Hepatocyte (in vitro differentiated cells): ENCODE measurements around the gene CCNI2. TPM values are rescaled to one million over a fixed set of nuclear protein-coding genes. Genes with fewer than 3 reads are reported as not detected.

ENCODE experiments used
- DNase-seq: peaks from one replicate; pipeline ENCODE4 v3.0.0-alpha.2; 2016; ENCODE audit warnings: low spot score
- H2AFZ ChIP-seq: fragments of 200-600 bp; sonication (generic); 2 replicates; pipeline ENCODE4 v1.6.0; 2016; ENCODE audit warnings: antibody characterized with exemption, mild to moderate bottlenecking
- H3K27ac ChIP-seq: fragments of 200-600 bp; sonication (generic); 2 replicates; pipeline ENCODE4 v1.5.1; 2016; ENCODE audit warnings: mild to moderate bottlenecking
- H3K27me3 ChIP-seq: fragments of 200-600 bp; sonication (generic); 2 replicates; pipeline ENCODE4 v1.6.1; 2016
- H3K36me3 ChIP-seq: fragments of 200-600 bp; sonication (generic); replicated peaks from 2 replicates; pipeline ENCODE4 v1.5.1; 2016; ENCODE audit warnings: low read depth; ENCODE audit not compliant: insufficient read depth
- H3K4me1 ChIP-seq: fragments of 200-600 bp; sonication (generic); 2 replicates; pipeline ENCODE4 v1.5.1; 2016; ENCODE audit warnings: mild to moderate bottlenecking, moderate library complexity; ENCODE audit not compliant: insufficient read depth
- H3K4me2 ChIP-seq: fragments of 200-600 bp; sonication (generic); 2 replicates; pipeline ENCODE4 v1.6.0; 2016
- H3K4me3 ChIP-seq: fragments of 200-600 bp; sonication (generic); 2 replicates; pipeline ENCODE4 v1.5.1; 2016; ENCODE audit warnings: mild to moderate bottlenecking
- H3K79me2 ChIP-seq: fragments of 200-600 bp; sonication (generic); 2 replicates; pipeline ENCODE4 v1.6.0; 2017; ENCODE audit warnings: mild to moderate bottlenecking
- H3K9me2 ChIP-seq: fragments of 200-600 bp; sonication (generic); replicated peaks from 2 replicates; pipeline ENCODE4 v1.6.0; 2017; ENCODE audit warnings: mild to moderate bottlenecking; ENCODE audit not compliant: insufficient read depth
- H3K9me3 ChIP-seq: fragments of 200-600 bp; sonication (generic); 2 replicates; pipeline ENCODE4 v1.5.1; 2016; ENCODE audit warnings: low read depth, mild to moderate bottlenecking
- H4K20me1 ChIP-seq: fragments of 200-600 bp; sonication (generic); 2 replicates; pipeline ENCODE4 v1.6.0; 2016; ENCODE audit warnings: mild to moderate bottlenecking; ENCODE audit not compliant: insufficient read depth, poor library complexity, severe bottlenecking
- CTCF ChIP-seq: fragments of 200-600 bp; sonication (generic); IDR thresholded peaks from 2 replicates; pipeline ENCODE4 v1.5.1; 2016; ENCODE audit warnings: antibody characterized with exemption, mild to moderate bottlenecking; ENCODE audit not compliant: poor library complexity
- EZH2 ChIP-seq: fragments of 200-600 bp; sonication (generic); IDR thresholded peaks from 2 replicates; pipeline ENCODE4 v1.6.1; 2016; ENCODE audit warnings: antibody characterized with exemption, mild to moderate bottlenecking, borderline replicate concordance
- EZH2phosphoT487 ChIP-seq: fragments of 200-600 bp; sonication (generic); IDR thresholded peaks from one replicate; pipeline ENCODE4 v1.6.1; 2018; ENCODE audit warnings: antibody characterized with exemption, mild to moderate bottlenecking, low read depth, moderate library complexity; ENCODE audit not compliant: unreplicated experiment, severe bottlenecking
- WGBS: methylation state at CpG from one replicate; pipeline ENCODE4 v1.1.6; 2016; ENCODE audit warnings: low lambda C conversion rate; ENCODE audit errors: missing lambda C conversion rate; 5-methylcytosine and 5-hydroxymethylcytosine counted together
- polyA plus RNA-seq: library from polyadenylated mRNA; unstranded; fragments of >200 nt; fragmentation: Nextera tagmentation; extraction: Ambion mirVana; gene quantifications from 2 replicates; pipeline ENCODE4 v1.2.1, GENCODE V29; 2016
- total RNA-seq: library from RNA; depleted of rRNA; stranded (reverse); fragments of >200 nt; gene quantifications from 2 replicates; pipeline ENCODE4 v1.2.3, GENCODE V29; 2014

CCNI2 gene
- total and polyA plus RNA-seq, 2 experiments from 2014 or later = 1.4 to 1.8 TPM

DNA sequence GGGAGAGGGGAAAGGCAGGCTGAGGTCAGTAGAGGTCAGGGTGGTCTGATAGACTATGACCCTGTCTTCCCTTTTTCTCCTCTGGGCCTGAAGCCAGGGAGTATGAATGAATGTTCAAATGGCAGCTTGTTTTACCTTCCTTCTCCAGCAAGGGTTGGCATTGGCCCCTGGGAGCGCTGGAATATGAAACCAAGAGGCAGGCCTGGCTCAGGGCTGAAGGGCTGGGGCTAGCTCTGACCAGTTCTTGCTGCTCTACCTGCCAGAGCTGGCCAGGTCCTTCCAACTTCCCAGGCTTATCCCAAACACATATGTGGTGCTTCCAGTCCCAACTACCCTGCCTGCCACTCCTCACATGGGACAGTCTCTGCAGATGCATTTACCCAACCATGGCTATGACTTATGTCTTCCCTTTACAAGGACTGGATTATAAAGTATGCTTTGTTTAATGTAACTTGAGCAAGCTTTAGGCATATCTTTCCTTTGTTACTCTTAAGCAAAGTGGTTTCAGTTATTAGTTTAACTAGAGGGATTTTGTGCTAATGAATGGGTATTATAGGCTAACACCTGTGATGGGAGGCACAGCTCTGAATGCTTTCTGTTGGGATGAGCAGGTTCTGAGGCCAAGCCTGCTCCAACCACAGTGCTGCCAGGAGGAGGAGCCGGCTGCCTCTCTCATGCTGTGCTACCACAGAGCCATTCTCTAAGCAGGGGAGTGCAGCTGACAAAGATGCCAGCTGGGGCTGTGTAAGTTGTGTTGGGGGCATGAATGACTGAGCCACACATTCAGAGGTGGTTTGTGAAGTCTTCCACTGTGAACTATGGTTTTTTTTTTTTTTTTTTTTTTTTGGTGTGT lies 6.1 kb downstream of the CCNI2 start:
- Histone ChIP-seq H3K36me3 (no peaks in the 10 kb centered on the region), H3K4me3 (no peak overlapping the region), H2AFZ (no peak overlapping the region), H3K9me3 (no peaks in the 10 kb centered on the region), H3K79me2 (no peaks in the 10 kb centered on the region), H4K20me1 (no peaks in the 10 kb centered on the region), H3K9me2 (no peaks in the 10 kb centered on the region), H3K27me3 (peaks cover under 1% of the 10 kb centered on the region), H3K4me2 (no peak overlapping the region), H3K4me1 (no peaks in the 10 kb centered on the region), H3K27ac (no peak overlapping the region)
- no peak for TF ChIP-seq EZH2
- TF ChIP-seq CTCF = peak; percentile 9
- TF ChIP-seq EZH2phosphoT487 = no peak
- 80% methylated on average over 2 of the region's 2 CpGs for WGBS
- DNase-seq = no peak

DNA sequence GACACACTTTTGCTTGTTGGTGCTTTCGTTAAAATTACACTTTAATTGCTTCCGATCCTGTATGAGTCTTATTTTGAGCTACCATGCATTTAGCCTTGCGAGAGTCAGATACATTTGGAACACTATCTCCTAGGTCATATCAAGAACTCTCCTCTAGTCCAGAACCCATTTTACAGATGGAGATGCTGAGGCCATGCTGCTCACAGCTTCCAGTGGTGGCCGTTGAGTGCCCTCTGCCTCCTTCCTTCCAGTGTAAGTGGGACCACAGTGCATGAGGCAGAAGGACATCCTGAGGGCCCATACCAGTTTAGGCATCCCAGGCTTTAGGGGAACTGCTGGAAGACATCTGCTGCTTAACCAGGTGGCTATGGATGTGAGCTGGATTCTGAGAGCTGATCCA lies 6.9 kb downstream of the CCNI2 start:
- H4K20me1 ChIP-seq = no peaks in the 10 kb centered on the region
- H3K9me3 ChIP-seq = no peaks in the 10 kb centered on the region
- H3K36me3 ChIP-seq = no peaks in the 10 kb centered on the region
- no peak overlapping the region for H3K4me3 ChIP-seq
- no peaks in the 10 kb centered on the region for H3K27me3 ChIP-seq
- no peak for DNase-seq
- H2AFZ ChIP-seq = no peak overlapping the region
- no peak overlapping the region for H3K27ac ChIP-seq
- no peaks in the 10 kb centered on the region for H3K79me2 ChIP-seq
- no peak overlapping the region for H3K4me2 ChIP-seq
- no peaks in the 10 kb centered on the region for H3K9me2 ChIP-seq
- TF ChIP-seq CTCF (no peak), EZH2phosphoT487 (no peak), EZH2 (no peak)
- 97% methylated on average over 4 of the region's 4 CpGs for WGBS
- H3K4me1 ChIP-seq = no peaks in the 10 kb centered on the region

GRCh38 chr5:132754947-132755346 lies 7.7 kb downstream of the CCNI2 start:
- Histone ChIP-seq H3K79me2 (no peaks in the 10 kb centered on the region), H3K27ac (no peak overlapping the region), H3K4me2 (no peak overlapping the region), H3K4me1 (no peaks in the 10 kb centered on the region), H2AFZ (no peak overlapping the region), H3K27me3 (no peaks in the 10 kb centered on the region), H3K9me2 (no peaks in the 10 kb centered on the region), H4K20me1 (no peaks in the 10 kb centered on the region), H3K36me3 (no peaks in the 10 kb centered on the region), H3K9me3 (no peaks in the 10 kb centered on the region), H3K4me3 (no peak overlapping the region)
- no peak for DNase-seq
- TF ChIP-seq EZH2 (no peak), CTCF (peak; percentile 27)

DNA sequence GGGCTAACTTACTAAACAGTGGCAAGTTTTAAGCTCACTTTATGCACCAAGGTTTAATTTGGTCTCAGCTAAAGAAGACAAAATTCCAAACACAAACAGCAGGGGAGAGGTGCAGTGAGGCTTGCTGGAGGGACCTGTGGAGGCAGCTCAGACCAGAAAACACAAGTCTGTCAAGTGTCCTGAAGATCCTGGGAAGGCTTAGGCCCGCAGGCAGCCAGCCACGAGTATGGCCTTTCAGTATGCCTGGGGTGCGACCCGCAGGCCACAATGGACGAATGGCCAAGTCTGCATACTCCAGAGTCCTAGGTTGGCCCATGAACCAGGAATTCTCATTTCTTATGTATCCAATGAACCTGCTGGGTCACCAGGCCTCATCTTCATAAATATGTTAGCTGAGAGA lies 9.3 kb downstream of the CCNI2 start:
- no peaks in the 10 kb centered on the region for H3K36me3 ChIP-seq
- H3K9me3 ChIP-seq = no peaks in the 10 kb centered on the region
- TF ChIP-seq EZH2phosphoT487 (no peak), CTCF (no peak), EZH2 (no peak)
- no peaks in the 10 kb centered on the region for H4K20me1 ChIP-seq
- no peak overlapping the region for H2AFZ ChIP-seq
- no peak overlapping the region for H3K4me2 ChIP-seq
- no peak overlapping the region for H3K27ac ChIP-seq
- no peaks in the 10 kb centered on the region for H3K4me1 ChIP-seq
- H3K79me2 ChIP-seq = no peaks in the 10 kb centered on the region
- 88% methylated on average over 5 of the region's 5 CpGs for WGBS
- no peak overlapping the region for H3K4me3 ChIP-seq
- no peaks in the 10 kb centered on the region for H3K9me2 ChIP-seq
- no peaks in the 10 kb centered on the region for H3K27me3 ChIP-seq
- no peak for DNase-seq
